ENCODE measurements around the gene ASTN1.
"Not testable (repeated sequence)": the region's sequence is repeated elsewhere in the genome, so short reads cannot be mapped to it uniquely, and the experiment has no call there.

The ASTN1 gene

DNA sequence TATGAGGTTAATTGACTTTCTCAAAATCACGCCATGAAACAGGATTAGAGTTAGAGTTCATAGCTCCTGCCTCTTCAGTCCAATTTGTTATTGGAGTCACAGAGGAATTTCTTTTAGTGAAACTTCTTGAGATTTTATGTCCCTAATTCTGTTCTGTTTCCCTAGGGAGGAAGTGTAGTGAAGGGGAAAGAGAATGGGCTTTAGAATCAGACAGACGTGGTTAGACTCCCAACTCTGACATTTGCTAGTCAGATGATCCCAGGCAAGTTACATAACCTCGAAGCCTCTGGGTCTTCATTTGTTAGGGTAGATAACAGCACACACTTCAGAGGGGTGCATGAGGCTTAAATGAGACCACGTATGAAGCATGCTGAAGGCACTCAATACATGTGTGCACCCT lies 83.9 kb downstream of the ASTN1 start:
- H3K27ac ChIP-seq = no peak overlapping the region
- ChIA-PET CTCF (no interaction called here), POLR2A (ENCODE audit: low non-redundant PET) (interaction anchor here (0.6 kb wide), 1 partner anchor 414 kb away, joined by 3 read pairs; no protein-coding TSS in a partner anchor)
- DNase-seq (ENCODE audit: low spot score) = no peak
- TF ChIP-seq CTCF (conservative IDR thresholded peaks at IDR 0.05; ENCODE audit: low read depth) = no peak

DNA sequence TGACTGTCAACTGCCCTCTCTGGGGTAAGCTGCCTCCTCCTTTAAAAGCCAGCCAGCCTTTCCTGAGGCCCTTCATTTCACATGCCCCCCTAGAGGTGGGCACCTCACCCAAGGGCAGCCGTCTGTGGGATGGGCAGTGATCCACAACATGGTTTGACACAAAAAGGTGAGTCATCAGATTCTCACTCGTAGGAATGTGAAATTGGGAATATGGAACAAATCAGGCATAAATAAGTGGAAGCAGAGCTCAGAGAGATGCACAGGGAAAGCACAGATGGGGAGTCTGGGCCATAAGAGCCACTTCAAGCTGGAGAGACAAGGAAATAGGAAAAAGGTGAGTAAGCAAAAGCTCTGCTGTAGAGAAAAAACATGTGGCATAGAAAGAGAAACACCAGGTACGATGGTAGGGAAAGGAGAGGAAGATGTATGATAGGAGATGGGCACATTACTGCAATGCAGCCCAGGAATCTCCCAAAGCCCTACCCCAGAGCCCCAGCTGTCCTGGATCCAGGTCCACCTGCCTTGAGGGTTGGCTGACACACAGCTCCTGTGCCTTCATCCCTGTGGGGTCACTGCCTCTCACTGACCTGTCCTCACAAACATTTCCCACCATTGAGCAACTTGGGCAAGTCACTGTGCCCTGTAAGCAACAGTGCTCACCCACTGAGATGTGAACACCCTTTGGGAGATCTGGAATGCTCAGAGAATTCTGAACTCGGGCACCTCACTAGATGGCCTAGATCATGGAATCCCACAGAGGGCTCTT lies 86.6 kb downstream of the ASTN1 start:
- no peak for DNase-seq (ENCODE audit: low spot score)
- ChIA-PET CTCF (no interaction called here), POLR2A (ENCODE audit: low non-redundant PET) (interaction anchor here (0.5 kb wide), 1 partner anchor 749 kb away, joined by 4 read pairs; no protein-coding TSS in a partner anchor)
- H3K27ac ChIP-seq = no peak overlapping the region
- no peak for TF ChIP-seq CTCF (conservative IDR thresholded peaks at IDR 0.05; ENCODE audit: low read depth)

GRCh38 chr1:177077006-177077405 lies 87.5 kb downstream of the ASTN1 start:
- no peak overlapping the region for H3K27ac ChIP-seq
- no peak for DNase-seq (ENCODE audit: low spot score)
- TF ChIP-seq CTCF (conservative IDR thresholded peaks at IDR 0.05; ENCODE audit: low read depth) = no peak
- CTCF ChIA-PET = no interaction called here
- POLR2A ChIA-PET (ENCODE audit: low non-redundant PET) = no interaction called here

DNA sequence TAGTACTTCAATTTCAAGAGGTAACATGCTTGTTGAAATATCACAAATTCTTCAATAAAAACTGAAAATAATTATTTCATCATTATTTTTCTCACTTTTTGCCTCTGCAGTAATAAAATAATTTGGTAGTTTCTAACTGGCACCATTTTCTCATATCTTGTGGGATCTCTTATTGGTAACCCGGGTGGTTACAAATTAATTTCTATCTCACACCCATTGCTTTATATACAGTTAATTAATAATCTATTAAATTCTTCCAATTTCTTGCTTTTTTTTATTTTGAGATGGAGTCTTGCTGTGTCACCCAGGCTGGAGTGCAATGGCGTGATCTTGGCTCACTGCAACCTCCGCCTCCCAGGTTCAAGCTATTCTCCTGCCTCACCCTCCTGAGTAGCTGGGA lies 89.7 kb downstream of the ASTN1 start:
- CTCF ChIA-PET; DNase-seq (ENCODE audit: low spot score); POLR2A ChIA-PET (ENCODE audit: low non-redundant PET): not testable (repeated sequence)

DNA sequence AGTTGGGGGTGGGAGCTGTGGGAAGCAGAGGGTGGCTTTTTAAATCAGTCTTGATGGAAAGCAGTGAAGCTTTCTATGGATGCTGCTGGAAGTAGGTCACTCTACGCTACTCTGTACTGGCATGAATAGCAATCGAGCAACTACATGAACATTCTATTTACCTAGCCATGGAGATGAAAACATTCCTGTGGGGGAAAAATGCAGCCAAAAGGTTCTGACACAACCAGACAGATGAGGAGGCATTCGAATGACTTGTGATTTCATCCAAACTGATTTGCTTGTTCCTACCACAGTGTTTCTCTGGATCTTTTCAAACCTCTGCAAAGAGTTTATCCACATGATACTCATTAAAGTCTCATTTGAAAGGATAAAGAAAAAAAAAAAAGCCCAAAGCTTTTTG lies 95.0 kb downstream of the ASTN1 start:
- CTCF ChIA-PET = no interaction called here
- no peak overlapping the region for H3K27ac ChIP-seq

More for the DNA sequence above, 89.7 kb downstream of the ASTN1 start:
- H3K27ac ChIP-seq = not testable (repeated sequence)

DNA sequence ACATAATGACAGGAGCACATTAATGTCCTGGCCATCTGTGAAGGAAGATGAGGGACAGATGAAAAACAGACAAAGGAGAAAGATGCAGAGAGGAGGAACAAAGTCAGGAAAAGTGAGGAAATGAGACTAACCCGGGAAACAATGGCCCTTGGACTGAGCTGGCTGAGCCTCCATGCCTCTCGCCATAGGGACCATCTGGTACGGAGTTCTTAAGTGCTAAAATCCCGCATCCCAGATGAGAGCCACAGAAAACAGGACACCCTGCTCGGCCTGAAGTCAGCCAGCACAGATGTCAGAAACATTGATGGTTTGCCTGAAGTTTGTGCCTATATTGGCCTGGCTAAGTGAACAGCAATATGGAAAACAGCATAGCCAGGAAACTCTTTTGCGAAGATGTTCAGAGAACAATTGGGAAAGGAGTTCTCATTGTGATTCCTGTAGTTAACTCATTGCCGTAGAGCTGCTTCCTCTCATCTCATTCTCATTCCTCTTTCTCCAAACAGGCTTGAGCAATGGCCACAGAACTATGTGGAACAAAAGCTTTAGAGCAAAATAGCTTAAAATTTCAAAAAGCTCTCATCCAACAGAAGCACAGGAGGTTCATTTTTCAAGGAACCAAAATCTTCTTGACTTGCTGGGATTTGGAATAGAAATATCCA lies 96.6 kb downstream of the ASTN1 start:
- TF ChIP-seq CTCF (conservative IDR thresholded peaks at IDR 0.05; ENCODE audit: low read depth) = no peak
- H3K27ac ChIP-seq = no peak overlapping the region
- CTCF ChIA-PET = interaction anchor here (0.8 kb wide), 1 partner anchor 742 kb away, joined by 4 read pairs; no protein-coding TSS in a partner anchor
- no peak for DNase-seq (ENCODE audit: low spot score)
- POLR2A ChIA-PET (ENCODE audit: low non-redundant PET) = no interaction called here

More for the DNA sequence above, 95.0 kb downstream of the ASTN1 start:
- POLR2A ChIA-PET (ENCODE audit: low non-redundant PET) = no interaction called here
- no peak for TF ChIP-seq CTCF (conservative IDR thresholded peaks at IDR 0.05; ENCODE audit: low read depth)
- DNase-seq (ENCODE audit: low spot score) = no peak

DNA sequence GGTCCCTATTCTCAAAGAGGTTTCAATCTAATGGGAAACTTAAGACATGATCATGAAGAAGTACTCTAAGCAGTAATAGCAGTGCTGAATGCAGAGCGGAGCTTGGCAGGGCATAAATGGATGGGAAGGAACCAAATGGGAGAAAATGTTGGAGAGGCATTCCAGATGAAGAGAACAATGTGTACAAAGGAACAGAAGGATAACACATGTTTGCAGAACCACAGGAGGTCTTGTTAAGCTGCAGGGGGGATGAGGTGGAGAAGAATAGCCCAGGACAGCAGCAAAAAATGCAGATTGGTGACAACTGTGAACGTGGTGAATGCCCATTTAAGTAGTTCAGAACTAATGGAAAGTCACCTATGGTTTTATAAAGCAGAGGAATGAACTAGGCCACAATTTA lies 99.1 kb downstream of the ASTN1 start:
- TF ChIP-seq CTCF (conservative IDR thresholded peaks at IDR 0.05; ENCODE audit: low read depth) = no peak
- ChIA-PET CTCF (no interaction called here), POLR2A (ENCODE audit: low non-redundant PET) (no interaction called here)
- no peak for DNase-seq (ENCODE audit: low spot score)
- H3K27ac ChIP-seq = no peak overlapping the region

Measured in RWPE1 (cell line).